Suppressor macrophage treated with lipopolysaccharide for 1 hour (primary cell): Measurements from ENCODE around the gene MCRIP1.

ENCODE experiments used
- DNase-seq, 3 donors: peaks; one replicate each; pipeline ENCODE4 v3.0.0-alpha.2; 2020 to 2022

The MCRIP1 gene, protein sequence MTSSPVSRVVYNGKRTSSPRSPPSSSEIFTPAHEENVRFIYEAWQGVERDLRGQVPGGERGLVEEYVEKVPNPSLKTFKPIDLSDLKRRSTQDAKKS

DNA sequence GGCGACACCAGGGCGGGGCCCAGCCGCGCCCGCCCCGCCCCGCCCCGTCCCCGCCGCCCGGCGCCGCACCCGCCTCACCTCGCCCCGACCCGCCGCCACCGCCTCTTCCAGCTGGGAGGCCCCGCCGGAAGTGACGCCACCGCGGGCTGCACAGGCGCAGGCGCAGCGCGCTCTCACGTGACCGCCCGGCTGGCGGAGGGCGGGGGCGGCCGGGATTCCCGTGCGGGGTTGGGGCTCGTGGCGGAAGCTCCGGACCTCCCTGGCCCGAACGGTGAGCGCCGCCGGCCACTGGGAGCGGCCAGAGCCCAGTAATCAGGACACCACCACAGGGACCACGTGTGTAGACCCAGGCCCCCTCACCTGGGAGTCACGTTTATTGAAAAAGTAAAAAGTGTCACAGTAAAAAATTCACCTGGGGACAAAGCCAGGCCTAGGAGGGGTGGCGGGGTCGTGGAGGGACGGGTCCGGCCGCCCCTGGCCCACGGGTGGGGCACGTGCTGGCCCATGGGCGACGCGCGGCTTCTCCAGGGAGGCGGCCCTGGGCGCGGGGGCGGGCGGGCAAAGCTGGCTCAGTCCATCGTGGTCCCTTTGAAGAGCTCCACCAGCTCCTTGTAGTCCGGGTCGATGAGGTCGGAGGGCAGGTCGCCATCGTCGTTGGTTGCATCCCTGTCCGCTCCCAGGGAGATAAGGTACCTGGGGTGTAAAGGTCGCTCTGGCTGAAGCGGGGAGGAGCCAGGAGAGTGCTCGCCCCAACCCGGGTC lies at the start of gene MCRIP1:
MCRIP1 (minus strand) TSS at position 132 of the 761 bp plus-strand sequence. CDS start 8,785 bp downstream, outside the sequence.
- DNase-seq: peak; percentile 99 to 100 (median 99)

DNA sequence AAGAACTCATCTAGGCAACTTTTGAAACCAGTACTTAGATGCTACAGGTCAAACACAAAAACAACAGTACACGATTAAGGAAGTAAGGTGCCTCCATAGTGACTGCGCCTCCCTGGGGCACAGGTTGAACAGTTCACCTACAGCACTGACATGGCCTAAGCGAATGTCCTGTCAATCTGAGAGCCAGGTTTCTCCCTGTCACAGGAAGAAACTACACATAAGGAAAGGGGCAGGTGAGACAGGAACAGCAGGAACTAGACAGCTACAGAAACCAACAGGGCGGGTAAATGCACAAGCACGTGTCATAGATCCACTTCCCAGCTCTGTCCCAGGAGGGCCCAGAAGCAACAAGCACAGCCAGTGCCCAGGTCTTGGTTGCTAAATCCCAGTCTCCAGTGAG lies 46.0 kb upstream of the MCRIP1 start:
- no peak for DNase-seq

DNA sequence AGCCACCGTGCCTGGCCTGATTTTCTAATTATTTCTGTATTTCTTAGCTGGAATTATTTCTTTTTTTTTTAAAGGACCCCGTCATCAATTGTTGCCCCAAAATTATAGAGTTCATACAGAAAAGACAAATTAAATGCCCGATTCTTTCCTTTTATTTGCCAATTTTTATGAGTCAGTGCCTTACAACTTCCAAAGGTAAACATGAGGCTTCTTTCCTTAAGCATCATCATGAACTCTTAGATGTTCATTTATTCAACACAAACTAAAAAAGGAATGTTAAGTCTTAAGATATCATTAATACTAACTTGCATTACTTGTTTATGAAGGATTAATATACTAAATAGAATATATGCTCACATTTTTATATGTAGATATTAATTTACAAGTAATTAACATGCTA lies 45.2 kb upstream of the MCRIP1 start:
- DNase-seq: no peak

DNA sequence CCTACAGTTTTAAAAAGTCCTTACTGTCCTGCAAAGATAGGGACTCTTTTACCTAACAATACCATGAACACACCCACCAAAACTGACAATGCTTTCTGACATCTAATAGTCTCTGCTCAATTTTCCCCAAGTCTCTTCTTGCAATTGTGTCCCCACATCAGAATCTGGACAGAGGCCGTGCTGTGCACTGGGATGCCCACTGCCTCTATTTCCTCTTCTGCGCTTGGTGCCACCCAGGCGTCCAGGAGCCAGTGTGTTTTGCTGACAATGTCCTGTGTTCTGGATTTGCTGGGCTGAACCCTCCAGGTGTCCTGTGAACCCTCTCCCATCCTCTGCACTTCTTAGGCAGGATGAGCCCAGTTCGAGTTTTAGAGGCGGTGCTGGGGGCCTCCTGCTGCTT lies 44.5 kb upstream of the MCRIP1 start:
- DNase-seq: no peak

DNA sequence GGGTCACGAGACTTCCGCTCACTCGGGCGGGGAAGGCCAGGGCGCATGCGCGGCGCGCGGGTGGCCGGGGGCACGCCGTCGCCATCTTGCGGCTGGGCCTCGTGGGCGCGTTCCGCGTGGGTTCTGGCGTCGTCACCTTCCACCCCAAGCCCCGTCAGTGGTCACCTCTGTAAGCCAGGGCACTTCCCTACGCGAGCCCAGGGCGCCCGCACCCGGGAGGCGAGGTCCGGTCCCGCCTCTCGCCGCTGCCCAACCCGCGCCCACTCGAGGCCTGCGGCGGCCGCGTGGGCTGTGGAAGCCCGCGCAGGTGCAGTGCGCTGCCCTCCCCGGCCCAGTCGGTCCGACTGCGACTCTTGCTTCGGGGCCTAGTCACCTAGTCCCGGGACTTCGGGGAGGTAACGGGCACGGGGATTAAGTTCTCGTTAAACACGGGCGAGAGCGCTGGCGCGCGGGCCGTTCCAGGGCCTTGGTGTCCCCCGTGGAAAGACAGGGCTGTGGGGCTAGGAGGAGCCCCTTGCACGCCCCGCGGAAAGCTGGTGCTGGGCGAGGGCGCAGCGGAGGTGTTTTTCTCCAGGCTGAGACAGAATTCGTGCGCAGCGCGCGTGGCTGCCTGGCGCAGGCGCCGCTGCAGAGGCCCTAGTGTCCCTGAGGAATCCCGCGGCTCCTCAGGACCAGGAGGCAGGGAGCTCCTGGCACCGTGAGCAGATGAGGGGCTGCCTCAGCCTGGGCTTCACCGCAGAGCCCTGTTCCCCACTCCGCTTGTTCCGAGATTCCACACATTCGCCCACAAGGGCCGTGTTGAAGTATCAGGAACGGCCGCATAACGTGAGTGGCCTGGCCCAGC lies 38.5 kb upstream of the MCRIP1 start:
- peak; percentile 97 to 99 (median 99) for DNase-seq

DNA sequence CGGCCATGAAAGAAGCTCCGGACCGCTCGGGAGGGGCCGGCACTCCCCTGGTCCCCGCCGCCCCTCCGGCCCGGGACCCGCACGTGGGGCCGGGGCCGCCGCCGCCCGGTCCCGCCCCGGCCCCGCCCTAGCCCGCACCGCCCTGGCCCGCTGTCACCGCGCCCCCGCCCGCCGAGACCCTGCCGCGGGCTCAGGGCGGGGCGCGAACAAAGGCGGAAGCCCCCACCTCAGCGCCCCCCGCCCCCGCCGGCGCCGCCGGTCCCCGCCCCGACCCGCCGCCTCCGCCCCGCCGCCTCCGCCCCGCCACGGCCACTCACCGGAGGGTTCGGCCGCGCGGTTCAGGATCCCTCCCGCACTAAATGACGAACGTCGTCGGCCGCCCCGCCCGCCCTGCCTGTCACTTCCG lies 37.9 kb upstream of the MCRIP1 start, which contains the start of gene ARHGDIA:
ARHGDIA (minus strand) TSS at position 357 of the 406 bp plus-strand sequence. CDS start 1,407 bp downstream, outside the sequence.
- DNase-seq: no peak

DNA sequence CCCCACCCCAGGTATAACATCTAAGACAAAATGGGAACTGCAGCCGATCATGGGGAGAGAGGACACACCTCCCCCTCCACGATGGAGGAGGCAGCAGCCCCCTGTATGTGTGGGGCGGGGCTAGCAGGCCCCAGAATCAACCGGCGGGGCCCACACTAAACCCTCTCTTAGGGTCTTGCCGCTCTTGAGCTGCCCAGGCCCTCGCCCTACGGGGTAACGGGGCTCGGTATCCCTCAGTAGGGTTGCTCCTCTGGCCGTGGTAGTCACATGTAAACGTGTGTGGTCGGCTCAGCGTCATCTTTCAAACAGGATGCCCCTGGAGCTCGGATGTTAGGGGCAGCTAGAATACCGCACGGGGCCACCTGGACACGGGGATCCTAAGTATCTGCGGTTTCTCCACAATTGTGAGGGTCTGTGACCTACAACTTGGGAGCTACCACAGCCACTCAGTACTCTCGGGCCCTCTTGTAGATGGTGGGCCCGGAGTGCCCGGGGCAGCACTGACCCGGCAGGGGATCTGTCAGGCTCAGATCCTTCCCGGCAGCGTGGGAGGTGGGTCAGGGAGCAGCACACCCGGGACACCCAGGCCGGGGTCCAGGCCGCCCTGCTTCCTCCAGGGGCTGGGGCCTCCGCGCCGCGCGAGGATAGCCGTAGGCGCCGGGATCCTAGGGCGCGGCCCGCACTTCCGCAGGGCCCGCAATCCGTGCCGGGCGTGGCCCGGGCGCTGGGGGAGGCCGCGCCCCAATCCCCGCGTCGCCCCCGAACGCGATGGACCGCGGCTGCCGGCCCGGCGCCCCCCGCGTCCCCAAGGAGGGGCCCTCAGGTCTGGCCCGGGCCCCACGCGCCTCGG lies 37.3 kb upstream of the MCRIP1 start:
- DNase-seq: peak; percentile 51 to 80 (median 67)

DNA sequence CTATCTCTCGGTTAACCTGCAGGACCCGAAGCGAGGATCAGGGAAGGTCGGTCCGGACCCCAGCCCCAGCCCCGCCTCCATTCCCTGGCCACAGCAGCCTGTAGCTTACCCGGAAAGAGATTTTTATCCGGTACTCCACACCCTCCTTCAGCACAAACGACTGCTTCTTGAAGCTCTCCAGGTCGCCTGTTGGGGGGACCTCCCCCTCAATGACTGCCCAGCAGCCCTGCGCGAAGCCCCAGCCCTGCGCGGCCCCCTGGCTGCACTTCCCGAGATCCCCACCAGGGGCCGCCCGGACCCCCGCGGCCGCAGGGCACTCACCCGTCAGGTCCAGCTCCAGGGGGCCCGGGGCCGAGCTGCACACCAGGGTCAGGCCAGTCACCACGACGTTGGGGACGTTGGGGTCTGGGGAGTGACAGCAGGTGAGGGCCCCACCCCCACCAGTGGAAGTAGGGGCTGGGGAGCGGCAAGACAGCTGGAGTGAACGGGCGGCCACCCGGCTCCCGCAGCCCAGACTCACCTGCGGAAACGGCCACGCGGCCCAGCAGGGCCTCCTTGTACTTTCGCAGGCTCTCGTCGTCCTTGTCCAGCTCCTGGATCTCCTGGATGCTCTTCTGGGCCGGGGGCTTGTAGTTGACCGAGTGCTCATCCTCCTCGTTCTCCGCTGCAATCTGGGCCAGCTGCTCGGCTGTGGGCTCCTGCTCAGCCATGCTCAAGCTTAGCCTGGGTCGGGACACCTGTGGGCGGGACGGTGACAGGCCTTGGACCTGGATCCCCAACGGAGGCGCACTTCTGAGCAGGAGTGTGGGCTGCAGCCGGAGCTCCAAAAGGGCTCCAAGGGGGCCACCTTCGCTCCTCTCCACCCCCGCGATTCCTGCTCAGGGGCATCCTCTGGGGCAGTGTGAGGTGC lies 36.4 kb upstream of the MCRIP1 start:
- DNase-seq: peak in 2 of 3 donors; percentile 44 to 61

DNA sequence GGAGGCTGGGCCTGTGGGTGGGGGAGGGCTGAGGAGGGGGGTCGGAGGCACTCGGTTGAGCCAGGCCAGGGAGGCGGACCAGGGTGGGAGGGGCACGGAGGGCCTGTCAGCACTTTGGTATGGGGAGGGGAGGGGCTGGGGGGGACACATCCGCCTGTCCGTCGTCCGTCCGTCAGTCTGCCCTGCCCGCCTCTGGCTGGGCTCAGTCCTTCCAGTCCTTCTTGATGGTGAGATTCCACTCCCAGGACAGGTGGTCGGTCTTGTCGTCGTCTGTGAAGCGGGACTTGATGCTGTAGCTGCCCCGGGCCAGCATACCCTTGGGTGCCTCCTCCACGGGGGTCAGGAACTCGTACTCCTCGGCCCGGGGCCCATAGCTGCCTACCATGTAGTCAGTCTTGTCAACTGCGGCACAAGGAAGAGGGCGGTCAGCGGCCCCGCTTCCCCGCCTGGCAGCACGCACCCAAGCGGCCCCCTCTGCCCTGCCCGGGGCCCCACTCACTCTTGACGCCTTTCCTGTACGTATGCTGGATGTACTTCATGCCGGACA lies 35.7 kb upstream of the MCRIP1 start:
- DNase-seq: no peak

DNA sequence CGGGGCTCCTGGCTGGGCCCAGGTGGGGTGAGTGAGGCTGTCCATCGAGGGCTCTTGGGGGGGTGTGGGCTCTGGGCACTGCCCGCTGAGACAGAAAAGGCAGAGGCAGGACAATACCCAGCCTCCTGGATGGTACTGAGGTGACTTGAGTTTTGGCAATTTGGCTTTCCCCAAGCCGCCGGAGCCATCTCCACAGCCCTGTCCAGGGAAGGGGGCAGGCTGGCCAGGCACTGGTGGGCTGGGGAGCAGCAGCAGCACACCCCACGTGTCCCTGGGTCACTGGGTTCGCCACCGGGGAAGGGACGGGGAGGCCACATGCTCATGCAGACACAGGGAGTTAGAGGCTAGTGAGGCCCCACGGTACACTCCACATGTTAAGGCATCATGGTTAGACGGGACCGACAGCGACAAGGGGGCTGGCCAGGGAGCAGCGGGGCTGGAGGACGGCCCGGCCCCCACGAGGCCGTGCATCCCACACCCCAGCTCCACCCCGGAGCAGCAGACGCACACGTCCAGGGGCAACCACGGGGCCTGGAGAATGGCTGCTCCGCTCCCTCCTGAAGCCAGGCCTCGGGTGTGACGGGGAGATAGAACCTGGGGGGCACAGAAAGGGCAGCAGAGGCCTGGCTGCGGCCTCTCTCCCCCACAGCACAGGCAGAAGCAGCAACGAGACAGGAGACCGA lies 35.0 kb upstream of the MCRIP1 start:
- no peak for DNase-seq

DNA sequence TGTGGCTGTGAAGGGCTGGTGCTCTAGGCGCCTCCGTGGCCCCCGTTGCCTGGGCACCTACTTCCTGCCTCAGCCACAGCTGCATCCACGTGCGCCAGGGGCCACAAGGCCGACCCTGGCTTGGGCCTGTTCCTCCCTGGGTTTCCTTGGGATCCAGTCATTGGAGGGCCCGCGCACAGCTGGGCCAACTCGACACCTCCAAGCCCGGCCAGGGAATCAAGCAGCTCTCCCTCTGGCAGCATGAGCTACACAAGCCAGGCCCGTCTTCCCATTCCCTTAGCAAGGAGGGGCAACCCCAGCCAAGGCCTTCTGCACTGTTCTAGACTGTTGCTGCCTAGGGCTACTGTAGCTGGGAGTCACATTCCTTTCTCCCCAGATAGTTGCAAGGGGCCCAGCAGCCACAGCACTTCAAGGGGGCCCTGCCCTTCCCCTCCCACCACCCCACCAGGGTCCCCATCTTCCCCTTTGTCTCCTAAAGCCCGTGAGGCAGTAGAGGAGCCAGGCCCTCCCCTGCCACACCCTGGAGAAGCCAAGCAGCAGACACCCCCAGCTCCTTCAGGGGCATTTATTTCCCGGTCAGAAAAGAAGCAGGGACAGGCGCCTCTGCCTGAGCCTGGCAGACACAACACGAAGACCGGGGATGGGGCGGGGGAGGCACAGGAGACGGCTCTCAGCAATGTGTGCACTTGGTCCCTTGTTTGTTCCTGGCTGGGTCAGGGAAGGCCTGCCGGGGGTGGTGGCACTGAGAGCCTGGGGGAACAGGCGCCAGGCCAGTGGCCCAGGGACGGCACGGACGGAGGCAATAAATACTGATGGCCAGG lies 34.3 kb upstream of the MCRIP1 start:
- DNase-seq: no peak

DNA sequence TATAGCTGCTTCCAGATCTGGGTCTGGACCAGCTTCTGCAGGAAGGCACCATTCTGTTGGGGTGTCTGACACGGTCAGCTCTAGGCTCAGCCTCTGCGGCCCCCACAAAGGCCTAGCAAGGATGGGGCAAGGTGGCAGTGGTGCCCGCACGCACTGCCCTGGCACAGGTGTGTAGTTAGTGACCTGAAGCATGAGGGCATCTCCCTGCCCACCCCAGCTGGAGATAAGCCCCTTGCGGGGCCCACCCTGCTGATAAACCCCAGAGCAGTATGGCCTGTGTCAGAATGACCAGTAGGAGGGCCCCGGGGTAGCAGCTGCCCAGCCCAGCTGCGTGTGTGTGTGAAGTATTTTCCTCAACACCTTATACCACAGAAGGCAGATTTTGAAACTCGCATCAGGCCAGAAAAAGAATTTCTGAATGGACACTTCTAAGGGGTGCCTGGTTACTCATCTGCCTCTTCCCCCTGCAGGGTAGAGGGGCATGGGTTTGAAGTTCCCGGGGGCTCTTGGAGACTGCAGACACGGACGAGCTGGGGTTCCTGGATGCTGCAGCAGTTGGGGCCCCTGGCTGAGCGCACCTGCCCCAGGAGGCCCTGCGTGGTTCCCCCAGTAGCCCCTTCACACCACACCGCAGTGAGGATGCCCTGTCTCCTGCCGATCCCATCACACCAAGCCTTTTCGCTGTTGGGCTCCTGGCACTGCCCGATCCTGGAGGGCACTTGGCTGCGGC lies 33.5 kb upstream of the MCRIP1 start:
- DNase-seq: no peak

DNA sequence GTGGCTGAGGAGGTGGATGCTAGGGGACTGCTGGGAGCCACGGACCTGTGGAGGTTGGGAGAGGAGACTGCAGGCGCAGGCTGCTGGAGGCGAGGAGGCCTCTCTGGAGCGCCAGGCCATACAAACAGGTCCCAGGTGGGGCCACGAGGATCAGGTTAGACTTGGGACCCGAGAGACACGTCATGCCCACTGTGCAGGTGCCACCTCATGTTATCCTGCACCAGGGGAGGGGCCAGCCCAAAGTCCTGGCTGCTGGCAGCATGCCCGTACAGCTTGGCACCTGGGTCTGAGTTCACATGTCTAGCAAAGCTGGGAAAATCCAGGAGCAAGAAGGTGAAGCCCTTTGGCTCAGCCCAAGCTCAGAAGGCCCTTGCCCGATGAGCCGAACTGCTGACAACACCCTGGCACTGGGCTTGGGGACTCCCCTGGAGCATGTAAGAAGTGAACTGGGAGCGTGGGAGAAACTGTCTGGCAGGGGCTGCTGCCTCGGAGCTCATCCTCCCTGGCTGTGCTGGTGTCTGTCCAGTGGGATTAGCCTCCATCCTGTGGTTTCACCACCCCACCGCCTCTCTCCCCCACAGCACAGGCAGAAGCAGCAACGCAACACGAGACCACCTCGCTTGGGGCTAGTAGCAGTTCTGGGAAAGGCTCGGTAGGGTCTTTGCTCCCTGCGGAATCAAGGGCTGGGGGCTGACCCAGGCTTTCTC lies 32.8 kb upstream of the MCRIP1 start:
- DNase-seq: no peak

DNA sequence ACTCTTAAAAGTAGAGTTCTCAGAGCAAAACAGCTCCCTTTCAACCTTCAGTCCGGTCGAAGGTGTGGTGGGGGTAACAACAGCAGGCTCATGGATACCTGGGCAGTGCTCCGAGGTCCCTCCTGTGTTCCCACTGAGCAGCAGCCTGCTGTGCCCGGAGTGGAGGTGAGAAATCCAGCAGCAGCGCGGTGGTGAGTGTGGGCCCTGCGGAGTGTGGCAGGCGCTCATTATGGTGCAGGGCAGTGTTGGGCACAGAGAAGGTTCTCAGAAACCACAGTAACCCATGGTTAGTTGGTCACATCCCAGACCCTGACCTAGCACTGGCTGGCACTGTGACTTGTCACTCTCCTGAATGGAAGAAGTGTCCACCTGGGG lies 32.3 kb upstream of the MCRIP1 start:
- no peak for DNase-seq

DNA sequence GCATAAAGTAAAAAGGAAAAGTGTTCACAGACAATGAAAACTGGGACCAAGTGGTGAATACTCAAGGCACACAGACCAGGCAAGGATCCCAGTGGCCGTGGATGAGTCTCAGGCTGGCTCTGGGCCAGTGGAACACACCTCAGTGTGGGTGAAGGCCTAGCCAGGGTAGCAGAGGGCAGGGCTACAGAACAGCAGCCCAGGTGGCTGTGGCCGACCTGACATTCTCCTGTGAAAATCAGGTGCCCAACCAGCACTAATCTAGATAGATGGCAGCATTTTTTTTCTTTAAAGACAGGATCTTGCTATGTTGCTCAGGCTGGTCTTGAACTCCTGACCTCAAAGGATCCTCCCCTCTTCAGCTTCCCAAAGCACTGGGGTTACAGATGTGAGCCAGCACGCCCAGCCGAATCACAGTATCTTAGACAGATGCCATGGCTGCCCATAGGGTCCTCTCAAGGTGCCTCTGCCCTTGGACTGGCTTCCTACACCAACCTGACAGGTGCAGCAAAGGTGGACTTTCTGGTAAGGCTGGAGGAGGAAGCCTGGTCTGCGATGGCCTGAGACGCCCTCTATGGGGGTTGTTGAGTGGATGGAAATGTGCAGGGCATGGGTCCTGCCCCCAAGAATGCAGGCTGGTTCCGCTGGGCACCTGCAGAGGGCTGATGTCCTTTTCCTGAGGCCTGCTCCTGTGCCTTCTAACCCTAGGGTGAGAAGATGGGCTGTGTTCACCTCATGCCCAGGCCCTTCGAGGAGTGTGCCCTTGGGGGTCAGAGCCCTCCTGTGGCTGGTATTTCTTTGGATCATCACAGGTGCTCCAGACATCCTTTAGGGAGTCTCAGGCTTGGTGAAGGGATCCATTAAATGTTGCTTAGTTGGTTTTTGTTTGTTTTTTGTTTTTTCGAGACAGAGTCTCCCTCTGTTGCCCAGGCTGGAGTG lies 31.0 kb upstream of the MCRIP1 start:
- DNase-seq: no peak

DNA sequence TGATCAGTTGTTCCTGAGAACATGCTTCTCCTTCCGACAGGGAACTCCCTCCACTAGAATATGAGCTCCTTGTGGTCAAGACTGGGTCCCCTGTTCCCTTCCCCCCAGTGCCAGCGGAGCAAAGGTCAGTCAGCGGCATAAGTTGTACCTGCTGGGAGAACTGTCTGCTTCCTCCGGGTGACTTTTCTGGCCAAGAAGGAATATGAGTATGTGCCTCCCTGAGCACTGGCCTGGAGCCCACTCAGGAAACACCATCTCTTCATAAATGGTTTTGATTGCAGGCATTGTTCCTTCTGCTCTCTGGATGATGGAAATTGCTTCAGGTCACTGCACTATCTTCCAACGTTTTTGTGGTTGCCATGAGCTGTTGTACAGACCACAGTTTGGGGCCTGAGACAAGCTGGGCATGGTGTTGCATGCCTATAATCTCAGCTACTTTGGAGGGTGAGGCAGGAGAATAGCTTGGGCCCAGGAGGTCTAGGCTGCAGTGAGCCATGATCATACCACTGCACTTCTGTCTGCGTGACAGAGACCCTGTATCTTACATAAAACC lies 30.1 kb upstream of the MCRIP1 start:
- no peak for DNase-seq
